Ovary (tissue), 3 donors: ENCODE results near the gene PHF21B.

Experiments
- POLR2A ChIP-seq: fragments of 450-650 bp; IDR thresholded peaks from one replicate; pipeline ENCODE4 v1.6.1; 2017; ENCODE audit warnings: antibody characterized with exemption, mild to moderate bottlenecking, moderate library complexity
- TF ChIP-seq, protein P1 (sequence below), 3 donors: fragments of 450-650 bp in 2 of 3; fragments of 200-600 bp in 1 of 3; IDR thresholded peaks; one replicate each; pipeline versions ENCODE4 v1.5.1 to v1.8.0; 2016 to 2022; ENCODE audit warnings: antibody characterized with exemption in 3 of 3, mild to moderate bottlenecking in 1 of 3
- donor health status: DM: no; HTN: no; CAD: no.

DNA sequence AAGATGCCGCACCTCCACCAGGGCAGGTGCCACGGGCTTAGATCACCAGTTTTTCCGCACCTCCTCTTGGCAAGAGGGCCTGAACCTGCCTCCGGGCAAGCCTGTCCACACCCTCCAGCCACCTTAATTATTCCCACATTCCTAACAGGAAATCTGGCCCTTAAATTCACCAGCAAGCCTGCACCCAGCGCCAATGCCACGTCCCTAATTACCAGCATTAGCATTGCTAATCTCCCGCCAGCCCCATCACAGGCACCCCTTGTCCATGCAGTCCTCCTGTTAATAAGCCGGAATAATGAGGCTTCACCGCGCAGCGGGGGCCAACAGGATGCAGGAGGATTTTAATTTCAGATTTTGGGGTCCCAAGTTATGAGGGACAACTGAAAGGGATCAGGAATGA is 69.7 kb downstream of the PHF21B start:
- TF ChIP-seq POLR2A: no peak
- TF ChIP-seq, protein P1, sequence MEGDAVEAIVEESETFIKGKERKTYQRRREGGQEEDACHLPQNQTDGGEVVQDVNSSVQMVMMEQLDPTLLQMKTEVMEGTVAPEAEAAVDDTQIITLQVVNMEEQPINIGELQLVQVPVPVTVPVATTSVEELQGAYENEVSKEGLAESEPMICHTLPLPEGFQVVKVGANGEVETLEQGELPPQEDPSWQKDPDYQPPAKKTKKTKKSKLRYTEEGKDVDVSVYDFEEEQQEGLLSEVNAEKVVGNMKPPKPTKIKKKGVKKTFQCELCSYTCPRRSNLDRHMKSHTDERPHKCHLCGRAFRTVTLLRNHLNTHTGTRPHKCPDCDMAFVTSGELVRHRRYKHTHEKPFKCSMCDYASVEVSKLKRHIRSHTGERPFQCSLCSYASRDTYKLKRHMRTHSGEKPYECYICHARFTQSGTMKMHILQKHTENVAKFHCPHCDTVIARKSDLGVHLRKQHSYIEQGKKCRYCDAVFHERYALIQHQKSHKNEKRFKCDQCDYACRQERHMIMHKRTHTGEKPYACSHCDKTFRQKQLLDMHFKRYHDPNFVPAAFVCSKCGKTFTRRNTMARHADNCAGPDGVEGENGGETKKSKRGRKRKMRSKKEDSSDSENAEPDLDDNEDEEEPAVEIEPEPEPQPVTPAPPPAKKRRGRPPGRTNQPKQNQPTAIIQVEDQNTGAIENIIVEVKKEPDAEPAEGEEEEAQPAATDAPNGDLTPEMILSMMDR (IDR thresholded peaks at IDR 0.05): no peak
